CD4-positive, CD25-positive, alpha-beta regulatory T cell (primary cell): Measurements from ENCODE around the gene MOB2. TPM values are rescaled to one million over a fixed set of nuclear protein-coding genes. Genes with fewer than 3 reads are reported as not detected.
A peak's percentile ranks its signal among the peaks of the same experiment; 100 is the strongest.
"Not testable (repeated sequence)": the region's sequence is repeated elsewhere in the genome, so short reads cannot be mapped to it uniquely, and the experiment has no call there.

Experiments used
- ATAC-seq, 2 donors: fragments of 150-1000 bp; cut with Tn5 transposase; one replicate each; pipeline ENCODE4 v1.10.0; 2021; ENCODE audit warnings: low read depth in 2 of 2, moderate number of reproducible peaks in 2 of 2, moderate library complexity in 1 of 2
- DNase-seq, 3 donors: peaks; one replicate each; pipeline versions ENCODE4 v3.0.0 to v3.0.0-alpha.2; 2012 to 2022; ENCODE audit warnings: mixed read lengths in 1 of 3
- H3K27ac ChIP-seq: one replicate; pipeline ENCODE4 v1.7.0; 2013; ENCODE audit warnings: mild to moderate bottlenecking, low read length; ENCODE audit not compliant: insufficient read depth, poor library complexity, severe bottlenecking
- H3K27me3 ChIP-seq: one replicate; pipeline ENCODE4 v1.7.0; 2013; ENCODE audit warnings: low read length; ENCODE audit not compliant: control insufficient read depth, insufficient read depth
- H3K36me3 ChIP-seq: one replicate; pipeline ENCODE4 v1.7.0; 2013; ENCODE audit warnings: mild to moderate bottlenecking, low read length, moderate library complexity; ENCODE audit not compliant: control insufficient read depth, insufficient read depth
- H3K4me1 ChIP-seq: 2 replicates; pipeline ENCODE4 v1.7.0; 2013; ENCODE audit warnings: mild to moderate bottlenecking, low read length; ENCODE audit not compliant: insufficient read depth, control insufficient read depth, poor library complexity, severe bottlenecking
- H3K4me3 ChIP-seq: one replicate; pipeline ENCODE4 v1.7.0; 2013; ENCODE audit warnings: low read depth, mild to moderate bottlenecking, low read length, moderate library complexity
- H3K9me3 ChIP-seq, 2 experiments: 1 replicate in 1 of 2; 2 replicates in 1 of 2; pipeline ENCODE4 v1.7.0; 2013; ENCODE audit warnings: low read length in 2 of 2, mild to moderate bottlenecking in 1 of 2, moderate library complexity in 1 of 2; ENCODE audit not compliant: control insufficient read depth in 2 of 2
- H3K27ac Mint-ChIP-seq, 3 donors: one replicate each; pipeline ENCODE4 v1.8.0; 2020 to 2022; ENCODE audit warnings: mild to moderate bottlenecking in 3 of 3, mixed read lengths in 3 of 3, moderate library complexity in 2 of 3
- H3K27me3 Mint-ChIP-seq: one replicate; pipeline ENCODE4 v1.8.0; 2022; ENCODE audit warnings: mild to moderate bottlenecking, mixed read lengths
- H3K36me3 Mint-ChIP-seq: one replicate; pipeline ENCODE4 v1.8.0; 2020; ENCODE audit warnings: mixed read lengths
- H3K4me1 Mint-ChIP-seq, 4 donors: one replicate each; pipeline ENCODE4 v1.8.0; 2020 to 2022; ENCODE audit warnings: mixed read lengths in 4 of 4, mild to moderate bottlenecking in 1 of 4
- H3K4me3 Mint-ChIP-seq, 4 donors: one replicate each; pipeline ENCODE4 v1.8.0; 2020 to 2022; ENCODE audit warnings: mild to moderate bottlenecking in 4 of 4, mixed read lengths in 4 of 4, moderate library complexity in 3 of 4
- H3K9me3 Mint-ChIP-seq, 7 donors: one replicate each; pipeline ENCODE4 v1.8.0; 2020 to 2022; ENCODE audit warnings: mixed read lengths in 7 of 7, mild to moderate bottlenecking in 3 of 7, moderate library complexity in 2 of 7
- polyA plus RNA-seq, 4 donors: library from polyadenylated mRNA; unstranded; fragments of 300-500 nt; fragmentation: Illumina TruSeq; gene quantifications; one replicate each; pipeline ENCODE4 v1.2.3, GENCODE V29; 2021
- total RNA-seq: library from RNA; stranded (reverse); gene quantifications from one replicate; pipeline ENCODE4 v1.2.3, GENCODE V29; 2022

MOB2 gene
- total and polyA plus RNA-seq, 5 donors from 2014 or later = 55.7 to 87.8 (median 69.0) TPM

GRCh38 chr11:1433977-1434640, 52.5 kb downstream of the MOB2 start:
- H3K4me1 Mint-ChIP-seq = peaks cover 0 to 2% (median 0%) of the 10 kb centered on the region in 4 donors
- peaks cover 0 to 1% (median 0%) of the 10 kb centered on the region in 7 donors for H3K9me3 Mint-ChIP-seq
- H3K27ac Mint-ChIP-seq = no peak overlapping the region

DNA sequence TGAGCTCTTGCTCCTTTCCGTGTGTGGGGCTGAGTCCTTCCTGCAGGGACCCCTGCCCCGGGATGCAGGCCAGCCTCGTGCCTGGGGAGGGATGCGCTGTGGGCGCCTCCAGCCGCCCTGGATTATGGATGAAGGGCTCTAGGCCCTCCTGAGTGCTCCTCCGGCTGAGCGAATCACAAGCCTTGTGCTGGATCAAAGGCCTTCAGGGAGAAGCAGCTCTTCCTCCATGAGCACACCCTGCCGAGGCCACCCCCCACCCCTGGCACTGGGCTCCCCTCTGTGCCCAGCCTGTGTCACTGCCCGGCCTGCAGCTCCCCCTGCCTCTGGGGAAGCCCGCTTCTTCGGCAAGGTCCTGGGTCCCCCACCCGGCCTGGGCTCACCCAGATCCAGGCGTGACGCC, 53.0 kb downstream of the MOB2 start:
- no peak overlapping the region for H3K27ac Mint-ChIP-seq
- H3K4me3 Mint-ChIP-seq = no peak overlapping the region
- no peaks in the 10 kb centered on the region for H3K9me3 ChIP-seq
- H3K4me1 Mint-ChIP-seq = peaks cover 0 to 2% (median 0%) of the 10 kb centered on the region in 4 donors
- H3K27me3 ChIP-seq = no peaks in the 10 kb centered on the region
- peaks cover 0 to 1% (median 0%) of the 10 kb centered on the region in 7 donors for H3K9me3 Mint-ChIP-seq
- H3K27me3 Mint-ChIP-seq = no peaks in the 10 kb centered on the region
- no peaks in the 10 kb centered on the region for H3K36me3 ChIP-seq
- no peaks in the 10 kb centered on the region for H3K4me1 ChIP-seq
- ATAC-seq = no peak
- no peaks in the 10 kb centered on the region for H3K36me3 Mint-ChIP-seq
- DNase-seq = no peak
- H3K27ac ChIP-seq = no peak overlapping the region
- H3K4me3 ChIP-seq = no peak overlapping the region

More at GRCh38 chr11:1433977-1434640, 52.5 kb downstream of the MOB2 start:
- H3K4me3 Mint-ChIP-seq = no peak overlapping the region
- H3K27me3 ChIP-seq = no peaks in the 10 kb centered on the region
- H3K27ac ChIP-seq = no peak overlapping the region
- no peak for ATAC-seq
- H3K9me3 ChIP-seq = no peaks in the 10 kb centered on the region
- DNase-seq = no peak
- H3K4me3 ChIP-seq = no peak overlapping the region
- no peaks in the 10 kb centered on the region for H3K4me1 ChIP-seq
- H3K36me3 Mint-ChIP-seq = no peaks in the 10 kb centered on the region
- H3K36me3 ChIP-seq = no peaks in the 10 kb centered on the region
- no peaks in the 10 kb centered on the region for H3K27me3 Mint-ChIP-seq

GRCh38 chr11:1428762-1429316, 57.7 kb downstream of the MOB2 start:
- DNase-seq = no peak
- Histone ChIP-seq H3K9me3 (no peaks in the 10 kb centered on the region), H3K27ac (no peak overlapping the region), H3K27me3 (no peaks in the 10 kb centered on the region), H3K4me1 (no peaks in the 10 kb centered on the region), H3K4me3 (no peak overlapping the region), H3K36me3 (no peaks in the 10 kb centered on the region)
- Mint-ChIP-seq H3K27me3 (no peaks in the 10 kb centered on the region), H3K4me1 (no peaks in the 10 kb centered on the region), H3K4me3 (no peak overlapping the region), H3K9me3 (peaks cover 0 to 1% (median 0%) of the 10 kb centered on the region in 7 donors), H3K36me3 (no peaks in the 10 kb centered on the region), H3K27ac (no peak overlapping the region)
- ATAC-seq = peak in 1 of 2 donors; percentile 22

- no peaks in the 10 kb centered on the region for H3K4me1 Mint-ChIP-seq
- no peaks in the 10 kb centered on the region for H3K36me3 ChIP-seq
- DNase-seq = no peak
- H3K4me1 ChIP-seq = no peaks in the 10 kb centered on the region
- H3K27ac Mint-ChIP-seq = no peak overlapping the region
- H3K27me3 ChIP-seq = no peaks in the 10 kb centered on the region
- H3K27ac ChIP-seq = no peak overlapping the region
- no peak overlapping the region for H3K4me3 ChIP-seq
- no peak overlapping the region for H3K4me3 Mint-ChIP-seq
- ATAC-seq = no peak
- peaks cover 0 to 2% (median 0%) of the 10 kb centered on the region in 7 donors for H3K9me3 Mint-ChIP-seq
- H3K9me3 ChIP-seq = no peaks in the 10 kb centered on the region
- no peaks in the 10 kb centered on the region for H3K27me3 Mint-ChIP-seq
- H3K36me3 Mint-ChIP-seq = no peaks in the 10 kb centered on the region
These were observed 61.1 kb downstream of the MOB2 start for GRCh38 chr11:1425439-1425838.

DNA sequence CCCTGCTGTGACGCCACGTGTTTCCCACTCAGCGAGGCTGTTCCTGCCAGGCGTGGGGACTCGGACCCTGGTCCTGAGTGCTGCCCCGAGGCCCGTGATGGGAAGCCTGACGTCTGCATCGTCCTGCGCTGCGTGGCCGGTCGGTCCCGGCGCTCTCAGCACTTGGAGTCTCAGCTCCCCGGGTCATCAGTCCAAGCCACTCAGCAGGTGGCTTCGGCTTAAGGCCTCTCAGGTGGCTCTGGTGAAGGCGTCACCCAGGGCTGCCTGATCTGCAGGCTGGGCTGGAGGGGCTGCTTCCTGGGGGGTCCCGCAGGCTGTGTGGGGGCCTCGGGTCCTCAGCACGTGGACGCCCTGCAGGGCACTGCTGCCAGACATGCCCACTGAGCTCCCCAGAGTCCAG, 61.6 kb downstream of the MOB2 start:
- H3K9me3 ChIP-seq = peaks cover 0 to 3% of the 10 kb centered on the region in 2 experiments
- Mint-ChIP-seq H3K4me3 (no peak overlapping the region), H3K27ac (no peak overlapping the region), H3K36me3 (no peaks in the 10 kb centered on the region), H3K27me3 (no peaks in the 10 kb centered on the region), H3K9me3 (peaks cover 0 to 5% (median 0%) of the 10 kb centered on the region in 7 donors), H3K4me1 (no peaks in the 10 kb centered on the region)
- DNase-seq (no peak), ATAC-seq (no peak)
- H3K4me1 ChIP-seq = no peaks in the 10 kb centered on the region
- H3K27me3 ChIP-seq = no peaks in the 10 kb centered on the region
- no peak overlapping the region for H3K4me3 ChIP-seq
- H3K36me3 ChIP-seq = no peaks in the 10 kb centered on the region
- no peak overlapping the region for H3K27ac ChIP-seq

DNA sequence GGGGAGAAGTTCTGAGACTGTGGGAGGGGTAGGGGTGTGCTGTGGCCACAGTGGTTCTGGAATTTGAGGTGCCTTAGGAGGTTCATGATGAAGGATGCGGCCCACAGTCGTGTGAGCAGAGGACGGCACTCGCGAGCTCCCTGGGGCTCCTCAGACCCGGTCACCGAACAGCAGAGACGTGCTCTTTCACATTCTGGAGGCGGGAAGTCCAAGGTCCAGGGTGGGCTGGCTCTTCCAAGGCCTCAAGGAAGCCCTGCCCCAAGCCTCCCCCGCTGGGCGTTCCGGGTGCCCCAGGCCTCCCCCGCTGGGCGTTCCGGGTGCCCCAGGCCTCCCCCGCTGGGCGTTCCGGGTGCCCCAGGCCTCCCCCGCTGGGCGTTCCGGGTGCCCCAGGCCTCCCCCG, 63.2 kb downstream of the MOB2 start:
- ATAC-seq = not testable (repeated sequence)

DNA sequence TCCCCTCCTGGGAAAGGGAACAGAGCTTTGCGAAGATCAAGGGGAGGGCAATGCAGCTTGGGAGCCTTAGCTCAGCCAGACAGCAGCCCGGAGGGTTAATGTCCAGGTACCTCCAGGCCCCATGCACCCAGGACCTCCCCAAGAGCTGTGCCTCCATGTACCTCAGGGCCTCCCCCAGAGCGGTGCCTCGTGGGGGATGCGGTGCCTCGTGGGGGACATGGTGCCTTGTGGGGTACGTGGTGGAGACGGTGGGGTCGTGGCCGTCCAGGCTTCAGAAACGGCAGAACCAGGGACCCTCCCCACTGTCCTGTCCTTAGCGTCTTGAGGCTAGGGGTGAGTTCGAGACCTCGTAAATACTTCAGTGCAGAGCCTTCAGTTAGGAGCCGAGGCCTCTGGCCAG, 63.6 kb downstream of the MOB2 start:
- Mint-ChIP-seq H3K27me3 (no peaks in the 10 kb centered on the region), H3K4me3 (no peak overlapping the region), H3K9me3 (peaks cover 0 to 11% (median 0%) of the 10 kb centered on the region in 7 donors), H3K27ac (no peak overlapping the region), H3K4me1 (no peaks in the 10 kb centered on the region), H3K36me3 (no peaks in the 10 kb centered on the region)
- Histone ChIP-seq H3K4me1 (no peaks in the 10 kb centered on the region), H3K36me3 (no peaks in the 10 kb centered on the region), H3K27ac (no peak overlapping the region), H3K4me3 (no peak overlapping the region), H3K27me3 (no peaks in the 10 kb centered on the region), H3K9me3 (peaks cover 7 to 24% of the 10 kb centered on the region in 2 experiments)
- DNase-seq = no peak
- no peak for ATAC-seq

More for the DNA sequence above, 63.2 kb downstream of the MOB2 start:
- not testable (repeated sequence) for H3K27ac Mint-ChIP-seq, H3K4me1 ChIP-seq, H3K27me3 ChIP-seq, H3K27ac ChIP-seq, H3K36me3 Mint-ChIP-seq, DNase-seq, H3K4me3 Mint-ChIP-seq, H3K4me1 Mint-ChIP-seq, H3K27me3 Mint-ChIP-seq, H3K4me3 ChIP-seq, H3K36me3 ChIP-seq
- H3K9me3 ChIP-seq = peaks cover 5 to 19% of the 10 kb centered on the region in 2 experiments
- H3K9me3 Mint-ChIP-seq = peaks cover 0 to 11% (median 0%) of the 10 kb centered on the region in 7 donors

DNA sequence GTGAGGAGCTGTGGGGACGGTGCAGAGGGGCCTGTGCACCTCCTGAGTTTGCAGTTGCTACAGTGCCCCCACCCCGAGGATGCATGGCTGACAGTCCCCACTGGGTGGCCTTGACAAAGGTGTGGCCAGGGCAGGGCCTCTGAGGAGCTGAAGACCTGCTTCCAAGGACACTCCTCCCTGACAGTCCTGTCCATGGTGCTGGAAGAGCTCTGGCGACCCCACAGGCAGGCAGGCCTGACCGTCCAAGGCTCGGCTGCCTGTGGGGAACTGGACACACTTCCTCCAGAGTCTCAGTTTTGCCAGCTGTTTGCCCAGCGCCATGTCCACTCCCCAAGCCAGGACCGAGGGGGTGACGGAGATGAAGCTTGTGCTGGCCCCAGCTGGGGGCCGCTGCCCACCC, 64.1 kb downstream of the MOB2 start:
- H3K4me3 ChIP-seq = no peak overlapping the region
- Mint-ChIP-seq H3K9me3 (peaks cover 0 to 11% (median 0%) of the 10 kb centered on the region in 7 donors), H3K4me1 (no peaks in the 10 kb centered on the region), H3K27ac (no peak overlapping the region), H3K36me3 (no peaks in the 10 kb centered on the region), H3K27me3 (no peaks in the 10 kb centered on the region), H3K4me3 (no peak overlapping the region)
- H3K9me3 ChIP-seq = peaks cover 7 to 26% of the 10 kb centered on the region in 2 experiments
- DNase-seq (no peak), ATAC-seq (no peak)
- no peaks in the 10 kb centered on the region for H3K27me3 ChIP-seq
- no peaks in the 10 kb centered on the region for H3K36me3 ChIP-seq
- no peaks in the 10 kb centered on the region for H3K4me1 ChIP-seq
- no peak overlapping the region for H3K27ac ChIP-seq
